NCI-H2196 (cell line): ENCODE measurements around the gene LRMDA.

ENCODE experiments used
- DNase-seq: peaks from one replicate; lab custom pipeline; 2025; ENCODE audit not compliant: unreplicated experiment; lab: John Stamatoyannopoulos, UW

LRMDA gene

DNA sequence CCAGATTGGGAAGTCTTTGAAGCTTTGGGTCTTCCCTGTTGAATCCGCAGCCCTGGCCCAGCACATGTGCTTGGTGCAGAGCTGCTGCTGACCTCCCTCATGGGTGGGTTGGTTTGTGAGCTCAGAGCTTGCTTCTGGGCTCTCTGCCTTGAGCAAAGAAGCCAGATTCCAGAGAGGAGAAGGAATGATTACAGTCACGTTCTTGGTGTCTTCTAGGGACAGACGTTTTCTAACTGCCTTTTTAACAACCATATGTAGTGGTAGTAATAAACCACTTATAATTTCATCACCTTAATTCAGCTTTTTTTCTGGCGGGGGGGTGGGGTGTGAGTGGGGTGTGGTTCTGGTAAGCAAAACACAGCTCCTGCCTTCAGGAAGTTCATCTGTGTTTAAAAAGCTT, 39.5 kb downstream of the LRMDA start:
- no peak for DNase-seq

DNA sequence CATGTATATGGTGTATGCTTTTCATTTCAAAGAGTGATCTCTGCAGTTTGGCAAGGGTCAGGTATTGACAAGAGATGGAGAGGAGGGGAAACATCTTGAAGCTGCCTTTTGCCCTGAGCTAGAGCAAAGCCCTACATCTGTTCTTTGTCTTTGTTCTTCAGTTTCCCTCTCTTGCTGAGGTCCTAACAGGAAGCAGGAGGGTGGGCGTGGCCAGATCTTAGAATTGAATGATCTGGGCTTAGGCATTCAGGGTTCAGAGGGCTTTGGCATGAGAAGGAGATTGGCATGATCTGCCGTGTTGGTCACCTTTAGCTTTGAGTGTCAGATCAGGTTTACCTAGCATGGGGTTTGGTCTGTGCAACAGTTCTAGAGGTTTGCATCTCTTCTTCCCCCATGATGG, 41.3 kb downstream of the LRMDA start:
- no peak for DNase-seq

DNA sequence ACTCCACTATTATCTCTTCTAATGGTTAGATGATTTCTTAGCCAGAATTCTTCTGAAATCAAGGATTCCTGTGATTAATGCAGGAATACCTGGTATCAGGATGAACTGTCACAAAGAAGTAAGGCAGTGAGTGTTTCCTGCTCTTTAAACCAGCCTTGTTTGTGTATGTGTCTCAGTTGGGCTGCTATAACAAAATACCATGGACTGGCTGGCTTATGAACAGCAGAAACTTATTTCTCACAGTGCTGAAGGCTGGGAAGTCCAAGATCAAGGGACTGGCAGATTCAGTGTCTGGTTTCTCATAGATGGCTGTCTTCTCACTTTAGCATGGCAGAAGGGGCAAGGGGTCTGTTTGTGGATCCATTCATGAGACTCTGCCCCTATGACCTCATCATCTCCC, 42.7 kb downstream of the LRMDA start:
- DNase-seq = no peak

DNA sequence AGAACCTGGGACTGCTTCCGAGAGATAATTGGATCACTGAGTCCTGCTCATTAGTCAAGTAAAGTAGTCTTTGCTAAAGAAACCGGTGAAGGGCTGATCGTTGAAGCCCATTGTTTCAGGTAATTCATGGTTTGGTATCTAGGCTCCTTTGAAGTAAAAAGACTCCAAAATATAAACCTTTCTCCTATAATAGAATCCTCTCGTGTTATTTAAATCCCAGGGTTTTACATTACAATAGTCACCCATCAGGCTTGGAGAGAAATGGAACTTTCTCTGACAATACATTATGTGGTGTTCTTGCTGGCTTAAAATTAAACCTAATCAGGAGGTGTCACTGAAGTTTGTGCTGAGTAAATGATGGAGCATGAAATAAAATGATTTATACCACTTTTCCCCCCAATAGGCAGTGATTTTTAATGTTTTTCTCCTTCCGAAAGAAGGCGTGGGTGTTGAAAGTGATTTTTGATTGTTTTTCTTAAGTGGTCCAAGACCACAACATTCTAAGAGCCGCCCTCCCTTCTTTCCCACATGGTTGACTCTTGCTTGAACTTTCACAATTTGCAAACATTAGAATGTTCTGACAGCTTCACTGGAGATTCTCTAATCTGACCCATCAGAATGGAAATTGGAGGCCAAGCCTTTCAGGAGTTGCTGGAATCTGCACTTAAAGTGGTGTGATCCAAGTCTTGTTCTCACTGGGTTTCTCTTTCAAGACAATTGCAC, 44.2 kb downstream of the LRMDA start:
- no peak for DNase-seq

GRCh38 chr10:75476569-75476968, 45.1 kb downstream of the LRMDA start:
- no peak for DNase-seq

- no peak for DNase-seq
Measured at GRCh38 chr10:75476985-75477384, 45.6 kb downstream of the LRMDA start.

GRCh38 chr10:75477680-75478079, 46.3 kb downstream of the LRMDA start:
- DNase-seq = no peak

DNA sequence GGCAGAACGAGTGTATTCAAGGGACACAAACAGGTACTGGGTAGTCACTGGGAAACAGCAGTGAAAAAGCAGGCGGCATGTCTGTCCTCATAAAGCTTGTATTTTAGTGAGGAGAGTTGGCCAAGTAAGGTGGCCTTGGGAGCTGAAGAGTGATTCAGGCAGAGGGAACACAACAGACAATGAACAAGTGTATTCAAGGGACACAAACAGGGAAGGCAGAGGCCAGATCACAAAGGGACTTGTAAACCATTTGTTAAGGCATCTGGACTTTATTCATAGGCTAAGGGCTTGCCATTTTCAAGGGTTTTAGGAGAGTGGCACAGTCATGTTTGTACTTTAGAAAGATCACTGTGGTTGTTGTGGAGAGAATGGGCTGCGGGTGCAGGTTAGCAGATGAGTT, 49.0 kb downstream of the LRMDA start:
- DNase-seq = no peak

- no peak for DNase-seq
Measured at GRCh38 chr10:75483188-75483587, 51.8 kb downstream of the LRMDA start.

DNA sequence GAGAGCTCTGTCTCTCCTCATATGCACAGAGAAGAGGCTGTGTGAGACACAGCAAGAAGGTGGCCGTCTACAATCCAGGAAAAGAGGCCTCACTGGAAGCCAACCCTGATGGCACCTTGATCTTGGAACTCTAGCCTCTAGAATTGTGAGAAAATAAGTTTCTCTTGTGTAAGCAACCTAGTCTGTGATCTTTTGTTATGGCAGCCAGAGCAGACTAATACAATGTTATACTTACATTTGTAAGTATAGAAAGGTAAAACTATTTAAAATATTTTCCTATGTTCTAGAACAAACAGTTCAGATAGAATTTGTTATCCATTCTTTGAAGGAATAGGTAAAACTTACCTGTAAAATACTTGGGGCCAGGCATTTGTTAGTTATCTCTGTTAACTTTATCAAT, 53.3 kb downstream of the LRMDA start:
- no peak for DNase-seq

DNA sequence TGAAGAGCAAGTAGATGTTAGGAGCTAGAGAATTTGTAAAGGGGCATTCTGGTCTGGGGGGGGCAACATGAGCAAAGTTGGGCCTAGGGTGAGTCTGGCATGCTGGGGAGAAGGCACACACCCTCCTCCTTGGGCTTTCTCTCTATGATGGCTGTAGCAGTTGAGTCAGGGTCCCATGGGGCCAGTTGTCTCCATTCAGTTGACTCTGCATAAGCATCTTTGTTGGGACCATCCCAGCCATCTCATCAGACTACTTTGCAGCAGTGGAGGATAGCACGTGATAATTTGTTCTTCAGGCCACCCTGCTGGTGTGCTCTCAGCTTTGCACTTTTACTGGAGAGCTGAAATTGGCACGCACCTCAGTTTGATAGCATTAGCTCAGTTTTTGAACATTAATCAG, 55.2 kb downstream of the LRMDA start:
- no peak for DNase-seq

GRCh38 chr10:75487087-75487754, 55.8 kb downstream of the LRMDA start:
- no peak for DNase-seq

DNA sequence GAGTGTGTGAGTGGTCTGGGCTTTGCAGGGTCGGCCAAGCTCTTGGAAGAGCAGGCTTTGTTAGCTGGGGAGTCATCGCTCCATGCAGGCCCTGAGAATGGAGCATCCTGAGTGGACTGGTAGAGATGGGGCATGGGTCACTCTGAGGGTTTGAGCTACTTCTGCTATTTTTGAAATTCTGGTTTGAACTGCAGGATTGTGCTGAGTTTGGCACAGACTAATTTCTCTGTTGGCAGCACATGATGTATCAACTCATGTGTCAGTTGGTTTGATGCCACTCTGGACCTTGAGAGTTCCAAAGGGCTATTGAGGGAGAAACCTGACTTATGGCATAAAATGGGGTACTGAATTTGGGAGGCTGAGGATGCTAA, 56.3 kb downstream of the LRMDA start:
- DNase-seq = no peak

- no peak for DNase-seq
Measured at GRCh38 chr10:75492173-75492925, 60.9 kb downstream of the LRMDA start.

GRCh38 chr10:75493464-75493863, 62.0 kb downstream of the LRMDA start:
- no peak for DNase-seq

DNA sequence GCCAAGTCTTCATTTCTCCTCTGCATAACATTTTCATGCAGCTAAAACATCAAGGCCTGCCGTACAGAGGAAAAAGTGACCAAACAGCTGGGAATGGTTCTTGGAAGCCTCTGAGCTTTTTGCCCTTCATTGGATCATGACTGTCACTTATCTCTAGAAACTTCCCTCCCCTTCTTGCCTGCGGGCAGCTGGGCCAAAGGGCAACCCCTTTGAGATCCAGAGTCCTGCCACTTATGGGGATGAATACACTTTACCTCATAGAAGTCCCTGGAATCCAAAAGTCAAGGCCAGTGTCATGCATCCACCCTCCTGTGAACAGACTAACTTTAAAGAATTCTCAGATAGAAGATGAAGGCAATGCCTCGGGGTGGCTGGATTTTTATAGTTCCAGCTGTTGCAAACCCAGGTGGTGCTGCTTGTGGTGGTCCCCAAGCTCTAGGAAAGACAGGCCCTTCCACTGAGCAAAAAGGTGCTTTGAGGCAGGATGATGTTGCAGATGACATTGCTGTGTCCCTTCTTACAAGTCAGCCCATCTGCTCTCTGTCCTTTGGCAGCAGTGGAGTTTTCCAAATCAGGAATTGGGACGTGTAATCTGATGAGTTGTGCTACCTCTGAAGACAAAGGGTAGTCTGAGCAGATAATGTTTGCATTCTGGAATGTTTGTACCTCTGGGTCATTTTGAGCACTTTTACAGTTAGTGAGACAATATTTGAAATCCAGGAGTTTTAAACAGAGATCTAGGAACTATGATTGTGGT, 64.2 kb downstream of the LRMDA start:
- no peak for DNase-seq

DNA sequence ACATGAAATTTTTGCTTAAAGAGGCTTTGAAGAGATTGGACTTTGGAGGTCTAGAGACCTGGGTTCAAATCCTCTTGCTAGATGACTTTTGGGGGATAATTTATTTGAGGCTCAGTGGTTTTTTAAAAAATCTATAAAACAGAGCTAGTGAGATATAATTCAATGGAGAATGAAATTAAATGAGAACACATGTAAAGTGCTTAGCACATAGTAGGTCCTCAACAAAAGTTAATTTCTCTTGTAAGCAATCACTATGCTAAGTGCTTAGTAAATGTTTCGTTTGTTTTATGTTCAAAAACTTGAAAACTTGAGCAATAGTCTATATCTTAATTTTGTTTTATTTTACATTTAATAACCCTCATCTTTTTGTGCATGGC, 64.8 kb downstream of the LRMDA start:
- DNase-seq = no peak

- no peak for DNase-seq
Measured at GRCh38 chr10:75497997-75498883, 66.8 kb downstream of the LRMDA start.

GRCh38 chr10:75498884-75499350, 67.5 kb downstream of the LRMDA start:
- DNase-seq = no peak

DNA sequence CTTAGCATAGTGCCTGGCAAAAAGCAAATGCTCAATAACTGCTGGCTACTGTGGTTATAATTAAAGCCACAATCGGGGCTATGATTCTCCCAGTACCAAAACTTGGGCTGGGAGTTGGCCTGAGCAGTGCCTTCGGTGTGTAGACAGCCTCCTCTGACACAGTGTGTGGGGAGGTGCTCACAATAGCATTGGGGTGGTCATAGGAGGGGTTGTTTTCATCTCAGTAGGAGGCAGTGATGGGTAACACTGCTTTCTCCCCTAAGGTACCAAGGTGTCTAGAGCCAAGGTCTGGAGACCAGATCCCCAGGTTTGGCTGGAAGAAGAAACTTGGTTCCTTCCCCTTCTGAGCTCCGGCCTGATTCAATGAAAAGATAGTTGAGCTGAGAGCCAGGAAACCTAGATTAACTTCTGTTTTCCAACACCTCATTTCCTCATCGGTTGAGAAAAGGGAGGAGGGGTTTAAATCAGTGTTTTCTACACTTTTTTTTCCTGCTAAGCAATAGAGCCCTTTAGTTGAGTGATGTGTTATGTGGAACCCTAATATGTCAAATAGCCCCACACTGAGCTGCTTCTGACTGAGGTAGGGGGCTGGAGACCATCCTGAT, 68.2 kb downstream of the LRMDA start:
- no peak for DNase-seq
